ENCODE measurements around the gene CHRM5.

CHRM5 gene

DNA sequence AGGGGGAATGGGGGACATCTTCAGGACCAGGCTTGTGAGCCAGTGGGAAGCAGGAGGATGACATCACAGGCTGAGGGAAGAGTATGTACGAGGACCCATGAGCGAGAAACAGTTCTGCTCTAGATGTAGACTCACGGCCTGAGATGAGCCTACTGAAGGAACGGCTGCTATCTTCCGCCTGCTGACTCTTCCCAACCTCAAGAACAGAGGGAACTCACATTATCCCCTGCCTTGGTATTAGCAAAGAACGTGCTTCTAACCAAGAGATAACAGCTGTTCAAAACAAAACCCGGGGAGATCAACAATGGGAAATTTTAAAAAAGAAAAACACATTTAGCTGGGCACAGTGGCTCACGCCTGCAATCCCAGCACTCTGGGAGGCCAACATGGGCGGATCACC, 45.4 kb downstream of the CHRM5 start:
- ATAC-seq, result no peak
- no peak for TF ChIP-seq ZNF8 (CRISPR knock-in tag; IDR thresholded peaks at IDR 0.05)
- TF ChIP-seq OSR1 (CRISPR knock-in tag; IDR thresholded peaks at IDR 0.05), result no peak
- no peak for TF ChIP-seq ZNF565 (CRISPR knock-in tag; conservative IDR thresholded peaks at IDR 0.05; ENCODE audit: low read depth)
- TF ChIP-seq ZC3H10 (CRISPR knock-in tag; IDR thresholded peaks at IDR 0.05), result no peak
- no peak for TF ChIP-seq CSDC2 (CRISPR knock-in tag; IDR thresholded peaks at IDR 0.05)
- TF ChIP-seq ZFP30 (CRISPR knock-in tag; IDR thresholded peaks at IDR 0.05), result no peak
- no peak for TF ChIP-seq ZNF70 (CRISPR knock-in tag; IDR thresholded peaks at IDR 0.05)
- TF ChIP-seq ARNTL (CRISPR knock-in tag; IDR thresholded peaks at IDR 0.05; ENCODE audit: borderline replicate concordance, low read depth), result no peak

DNA sequence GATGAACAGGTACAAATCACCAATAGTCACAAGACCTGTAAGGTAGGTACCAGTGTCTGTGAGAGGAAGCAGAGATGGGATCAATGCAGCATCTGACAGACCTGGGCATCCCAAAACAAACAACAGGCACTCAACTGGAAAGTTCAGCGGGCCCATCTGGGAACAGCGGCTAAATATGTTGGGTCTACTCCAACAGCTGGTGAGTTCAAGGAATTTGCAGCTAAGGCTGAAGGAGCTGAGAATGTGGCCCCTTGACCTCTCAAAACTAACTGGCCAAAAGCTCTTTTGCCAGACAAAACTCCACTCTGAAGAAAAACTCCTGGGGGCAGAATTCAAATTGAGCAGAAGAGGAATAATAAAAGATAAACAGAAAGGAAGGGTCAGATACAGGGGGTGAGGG, 46.3 kb downstream of the CHRM5 start:
- no peak for ATAC-seq
- TF ChIP-seq ZNF70 (CRISPR knock-in tag; IDR thresholded peaks at IDR 0.05) (no peak), ZC3H10 (CRISPR knock-in tag; IDR thresholded peaks at IDR 0.05) (no peak), ZFP30 (CRISPR knock-in tag; IDR thresholded peaks at IDR 0.05) (no peak), ARNTL (CRISPR knock-in tag; IDR thresholded peaks at IDR 0.05; ENCODE audit: borderline replicate concordance, low read depth) (no peak), RARB (CRISPR knock-in tag; IDR thresholded peaks at IDR 0.05) (no peak), ZNF565 (CRISPR knock-in tag; conservative IDR thresholded peaks at IDR 0.05; ENCODE audit: low read depth) (no peak), CSDC2 (CRISPR knock-in tag; IDR thresholded peaks at IDR 0.05) (no peak), ZNF8 (CRISPR knock-in tag; IDR thresholded peaks at IDR 0.05) (no peak), PATZ1 (CRISPR knock-in tag; IDR thresholded peaks at IDR 0.05; ENCODE audit: borderline replicate concordance) (no peak), TCF4 (CRISPR knock-in tag; IDR thresholded peaks at IDR 0.05; ENCODE audit: borderline replicate concordance) (no peak)
- TF ChIP-seq, protein P1, sequence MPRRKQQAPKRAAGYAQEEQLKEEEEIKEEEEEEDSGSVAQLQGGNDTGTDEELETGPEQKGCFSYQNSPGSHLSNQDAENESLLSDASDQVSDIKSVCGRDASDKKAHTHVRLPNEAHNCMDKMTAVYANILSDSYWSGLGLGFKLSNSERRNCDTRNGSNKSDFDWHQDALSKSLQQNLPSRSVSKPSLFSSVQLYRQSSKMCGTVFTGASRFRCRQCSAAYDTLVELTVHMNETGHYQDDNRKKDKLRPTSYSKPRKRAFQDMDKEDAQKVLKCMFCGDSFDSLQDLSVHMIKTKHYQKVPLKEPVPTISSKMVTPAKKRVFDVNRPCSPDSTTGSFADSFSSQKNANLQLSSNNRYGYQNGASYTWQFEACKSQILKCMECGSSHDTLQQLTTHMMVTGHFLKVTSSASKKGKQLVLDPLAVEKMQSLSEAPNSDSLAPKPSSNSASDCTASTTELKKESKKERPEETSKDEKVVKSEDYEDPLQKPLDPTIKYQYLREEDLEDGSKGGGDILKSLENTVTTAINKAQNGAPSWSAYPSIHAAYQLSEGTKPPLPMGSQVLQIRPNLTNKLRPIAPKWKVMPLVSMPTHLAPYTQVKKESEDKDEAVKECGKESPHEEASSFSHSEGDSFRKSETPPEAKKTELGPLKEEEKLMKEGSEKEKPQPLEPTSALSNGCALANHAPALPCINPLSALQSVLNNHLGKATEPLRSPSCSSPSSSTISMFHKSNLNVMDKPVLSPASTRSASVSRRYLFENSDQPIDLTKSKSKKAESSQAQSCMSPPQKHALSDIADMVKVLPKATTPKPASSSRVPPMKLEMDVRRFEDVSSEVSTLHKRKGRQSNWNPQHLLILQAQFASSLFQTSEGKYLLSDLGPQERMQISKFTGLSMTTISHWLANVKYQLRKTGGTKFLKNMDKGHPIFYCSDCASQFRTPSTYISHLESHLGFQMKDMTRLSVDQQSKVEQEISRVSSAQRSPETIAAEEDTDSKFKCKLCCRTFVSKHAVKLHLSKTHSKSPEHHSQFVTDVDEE (CRISPR knock-in tag; IDR thresholded peaks at IDR 0.05), result no peak

DNA sequence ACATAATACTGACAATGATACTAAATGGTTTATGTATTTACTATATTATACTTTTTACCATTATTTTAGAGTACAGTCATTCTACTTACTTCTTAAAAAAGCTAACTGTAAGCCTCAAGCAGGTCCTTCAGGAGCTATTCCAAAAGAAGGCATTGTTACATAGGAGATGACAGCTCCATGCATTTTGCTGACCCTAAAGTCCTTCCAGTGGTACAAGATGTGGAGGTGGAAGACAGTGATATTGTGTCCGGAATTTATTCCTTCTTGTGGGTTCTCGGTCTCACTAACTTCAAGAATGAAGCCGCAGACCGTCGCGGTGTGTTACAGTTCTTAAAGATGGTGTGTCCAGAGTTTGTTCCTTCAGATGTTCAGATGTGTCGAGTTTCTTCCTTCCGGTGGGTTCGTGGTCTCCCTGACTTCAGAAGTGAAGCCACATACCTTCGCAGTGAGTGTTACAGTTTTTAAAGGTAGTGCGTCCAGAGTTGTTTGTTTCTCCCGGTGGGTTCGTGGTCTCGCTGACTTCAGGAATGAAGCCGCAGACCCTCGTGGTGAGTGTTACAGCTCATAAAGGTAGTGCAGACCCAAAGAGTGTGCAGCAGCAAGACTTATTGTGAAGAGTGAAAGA, 49.8 kb downstream of the CHRM5 start:
- no peak for ATAC-seq
- TF ChIP-seq ESRRG (CRISPR knock-in tag; IDR thresholded peaks at IDR 0.05) (no peak), ZC3H10 (CRISPR knock-in tag; IDR thresholded peaks at IDR 0.05) (no peak), PPARA (CRISPR knock-in tag; IDR thresholded peaks at IDR 0.05; ENCODE audit: borderline replicate concordance) (no peak), ZNF565 (CRISPR knock-in tag; conservative IDR thresholded peaks at IDR 0.05; ENCODE audit: low read depth) (no peak), TOX (CRISPR knock-in tag; IDR thresholded peaks at IDR 0.05; ENCODE audit: borderline replicate concordance) (no peak), ZFP30 (CRISPR knock-in tag; IDR thresholded peaks at IDR 0.05) (no peak), PATZ1 (CRISPR knock-in tag; IDR thresholded peaks at IDR 0.05; ENCODE audit: borderline replicate concordance) (no peak), BACH2 (CRISPR knock-in tag; IDR thresholded peaks at IDR 0.05; ENCODE audit: borderline replicate concordance) (no peak), TCF4 (CRISPR knock-in tag; IDR thresholded peaks at IDR 0.05; ENCODE audit: borderline replicate concordance) (no peak), POU6F1 (CRISPR knock-in tag; IDR thresholded peaks at IDR 0.05; ENCODE audit: borderline replicate concordance, low read depth) (no peak), CSDC2 (CRISPR knock-in tag; IDR thresholded peaks at IDR 0.05) (no peak), ISL1 (CRISPR knock-in tag; IDR thresholded peaks at IDR 0.05) (no peak), OSR1 (CRISPR knock-in tag; IDR thresholded peaks at IDR 0.05) (no peak), CREB5 (CRISPR knock-in tag; IDR thresholded peaks at IDR 0.05; ENCODE audit: low read depth) (no peak), RARB (CRISPR knock-in tag; IDR thresholded peaks at IDR 0.05) (no peak), ZFP3 (CRISPR knock-in tag; IDR thresholded peaks at IDR 0.05) (no peak), CSRNP3 (CRISPR knock-in tag; IDR thresholded peaks at IDR 0.05) (no peak), ARNTL (CRISPR knock-in tag; IDR thresholded peaks at IDR 0.05; ENCODE audit: borderline replicate concordance, low read depth) (no peak), ZNF70 (CRISPR knock-in tag; IDR thresholded peaks at IDR 0.05) (no peak)
- TF ChIP-seq, protein P1 (CRISPR knock-in tag; IDR thresholded peaks at IDR 0.05), result no peak

All from SK-N-SH treated with all-trans-retinoic acid at 6 μM for 48 hours (cell line).